ENCODE data around the gene MAP3K19.
"Not testable (repeated sequence)": the region's sequence is repeated elsewhere in the genome, so short reads cannot be mapped to it uniquely, and the experiment has no call there.

The MAP3K19 gene

DNA sequence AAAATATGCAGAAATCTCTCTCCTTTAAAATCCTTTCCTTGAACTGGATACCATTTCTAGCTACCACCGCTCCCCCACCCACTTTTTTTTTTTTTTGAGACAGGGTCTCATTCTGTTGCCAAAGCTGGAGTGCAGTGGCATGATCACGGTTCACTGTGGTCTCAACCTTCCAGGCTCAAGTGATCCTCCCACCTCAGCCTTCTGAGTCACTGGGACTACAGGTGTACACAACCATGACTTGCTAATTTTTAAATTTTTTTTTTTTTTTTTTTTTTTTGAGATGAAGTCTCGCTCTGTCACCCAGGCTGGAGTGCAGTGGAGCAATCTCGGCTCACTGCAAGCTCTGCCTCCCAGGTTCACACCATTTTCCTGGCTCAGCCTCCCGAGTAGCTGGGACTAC is 70.1 kb downstream of the MAP3K19 start:
- DNase-seq, result not testable (repeated sequence)

DNA sequence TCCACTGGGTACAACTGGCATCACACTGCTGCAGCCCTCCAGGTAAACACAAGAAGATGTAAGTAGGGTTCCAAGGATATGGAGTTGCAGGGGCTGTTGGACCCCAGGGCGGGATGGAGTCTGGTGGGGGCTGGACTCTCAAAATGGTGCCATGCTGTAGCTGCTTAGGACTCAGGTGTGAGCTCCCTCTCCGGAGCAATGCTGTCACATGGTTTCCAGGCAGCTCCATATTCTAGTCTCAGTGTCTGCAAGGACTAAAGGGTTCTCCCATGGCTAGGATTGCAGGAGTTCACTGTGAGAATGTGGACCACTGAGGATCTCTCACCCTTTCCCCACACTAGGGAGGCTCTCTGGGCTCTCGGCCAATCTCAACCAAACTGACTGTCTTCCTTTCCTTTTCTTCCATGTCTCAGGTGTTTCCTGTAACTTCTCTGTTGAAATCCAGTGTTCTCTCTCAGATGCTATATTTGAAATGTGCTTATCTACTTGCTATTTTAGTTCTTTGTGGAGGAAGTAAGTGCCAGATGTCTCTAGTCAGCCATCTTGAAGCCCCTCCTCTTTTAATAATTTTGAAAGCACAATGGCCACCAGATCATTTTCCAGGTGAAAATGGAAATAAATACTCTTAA is 71.1 kb downstream of the MAP3K19 start:
- DNase-seq, result no peak

DNA sequence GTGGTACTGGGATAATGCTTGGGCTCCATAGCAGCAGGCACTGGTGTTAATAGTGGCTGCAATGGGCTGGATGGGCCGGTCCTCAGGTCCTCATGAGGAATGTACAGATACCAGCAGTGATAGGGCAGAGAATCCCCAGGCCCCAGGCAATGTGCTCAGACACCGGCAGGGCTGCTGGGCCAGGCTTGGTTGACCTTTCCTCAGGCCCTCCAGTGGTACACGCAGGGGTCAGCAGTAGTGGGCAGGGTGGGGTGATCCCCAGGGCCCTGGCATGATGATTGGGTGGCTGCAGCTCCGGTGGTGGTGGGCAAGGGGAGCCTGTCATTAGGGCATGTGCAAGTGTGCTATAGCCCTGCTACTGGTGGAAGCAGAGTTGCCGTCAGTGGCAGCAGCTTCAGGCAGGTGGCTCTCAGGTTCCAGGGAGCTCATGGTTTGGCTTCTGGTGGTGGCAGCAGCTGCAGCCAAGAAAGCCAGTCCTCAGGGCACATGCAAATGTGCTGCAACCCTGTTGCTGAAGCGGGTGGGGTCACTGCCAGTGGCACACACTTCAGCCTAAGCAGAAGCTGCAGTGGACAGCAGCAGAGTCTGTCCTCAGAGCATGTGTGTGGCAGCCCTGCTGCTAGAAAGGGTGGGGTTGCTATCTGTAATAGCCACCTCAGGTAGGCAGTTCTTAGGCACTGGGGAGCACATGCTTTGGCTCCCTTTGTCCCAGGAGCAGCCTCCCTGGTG is 71.8 kb downstream of the MAP3K19 start:
- DNase-seq, result no peak

DNA sequence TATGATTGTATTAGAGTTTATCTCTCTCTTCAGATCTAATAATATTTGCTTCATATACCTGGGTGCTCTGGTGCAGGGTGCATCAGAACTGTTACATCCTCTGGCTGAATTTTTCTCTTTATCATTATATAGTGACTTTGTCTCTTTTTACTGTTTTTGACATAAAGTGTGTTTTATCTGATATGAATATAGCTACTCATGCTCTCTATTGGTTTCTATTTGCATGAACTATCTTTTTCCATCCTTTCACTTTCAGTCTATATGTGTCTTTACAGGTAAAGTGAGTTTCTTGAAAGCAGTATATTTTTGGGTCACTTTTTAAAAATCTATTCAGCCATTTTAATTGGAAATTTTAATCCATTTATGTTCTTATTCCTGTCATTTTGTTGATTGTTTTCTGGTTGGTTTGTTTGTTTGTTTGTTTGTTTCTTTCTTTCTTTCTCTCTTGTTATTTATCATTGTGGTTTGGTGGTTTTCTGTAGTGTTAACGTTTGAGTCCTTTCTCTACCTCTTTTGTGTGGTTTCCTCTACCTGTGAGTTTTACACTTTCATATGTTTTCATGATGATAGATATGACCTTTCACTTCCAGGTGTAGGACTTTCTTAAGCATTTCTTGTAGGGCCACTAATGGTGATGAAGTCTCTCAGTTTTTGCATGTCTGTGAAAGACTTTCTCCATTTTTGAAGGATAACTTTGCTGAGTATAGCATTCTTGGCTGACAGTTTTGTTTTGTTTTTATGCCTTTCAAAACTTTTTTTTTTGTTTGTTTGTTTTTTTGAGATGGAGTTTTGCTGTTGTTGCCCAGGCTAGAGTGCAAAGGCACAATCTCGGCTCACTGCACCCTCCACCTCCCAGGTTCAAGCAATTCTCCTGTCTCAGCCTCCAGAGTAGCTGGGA is 73.8 kb downstream of the MAP3K19 start:
- DNase-seq, result no peak

DNA sequence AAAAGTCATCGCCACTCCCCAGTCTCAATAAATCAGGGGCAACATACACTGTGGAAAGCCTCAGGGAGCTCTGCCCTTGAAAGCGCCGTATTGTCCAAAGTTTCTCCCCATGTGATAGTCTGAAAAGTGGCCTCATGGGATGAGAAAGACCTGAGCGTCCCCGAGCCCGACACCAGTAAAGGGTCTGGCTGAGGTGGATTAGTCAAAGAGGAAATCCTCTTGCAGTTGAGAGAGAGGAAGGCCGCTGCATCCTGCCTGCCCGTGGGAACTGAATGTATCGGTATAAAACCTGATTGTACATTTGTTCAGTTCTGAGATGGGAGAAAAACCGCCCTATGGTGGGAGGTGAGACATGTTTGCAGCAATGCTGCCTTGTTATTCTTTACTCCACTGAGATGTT is 80.1 kb downstream of the MAP3K19 start:
- DNase-seq, result not testable (repeated sequence)

DNA sequence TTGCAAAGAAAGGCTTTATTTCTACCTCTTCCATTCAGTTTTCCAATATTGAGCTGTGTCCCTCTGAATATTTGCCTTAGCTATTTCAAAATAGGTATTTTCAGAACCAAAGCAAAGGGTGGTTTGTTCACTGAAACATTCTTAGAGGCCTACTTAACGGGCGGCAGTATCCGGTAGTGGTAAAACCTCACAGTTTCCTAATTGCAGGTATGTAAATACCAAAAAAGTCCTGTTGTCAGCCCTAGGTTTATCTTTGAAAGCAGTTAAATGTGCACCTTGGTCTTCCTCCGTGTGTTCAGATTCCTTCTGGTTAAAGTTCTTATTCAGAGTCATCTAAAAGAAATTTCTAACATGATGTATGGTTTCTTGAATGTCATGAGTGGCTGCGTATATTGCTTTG is 89.8 kb downstream of the MAP3K19 start:
- no peak for DNase-seq

DNA sequence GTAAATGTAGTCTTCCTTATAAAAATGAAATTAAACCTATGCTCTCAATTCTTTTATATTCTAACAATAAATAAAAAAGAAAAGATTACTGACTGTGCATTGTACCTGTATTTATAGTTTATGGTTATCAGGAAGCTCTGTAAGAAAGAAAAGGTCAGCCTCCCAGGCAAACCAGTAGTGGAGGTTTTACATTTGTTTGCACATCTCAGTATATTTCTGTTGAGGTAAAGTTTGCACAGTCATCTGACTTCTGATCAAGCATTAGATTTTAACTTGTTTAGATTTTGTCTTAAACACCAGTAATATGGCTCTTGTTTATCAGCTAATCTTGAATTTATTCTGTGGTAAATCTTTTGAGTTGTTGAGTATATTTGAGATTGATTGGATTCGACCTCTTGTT is 91.5 kb downstream of the MAP3K19 start:
- DNase-seq, result no peak

DNA sequence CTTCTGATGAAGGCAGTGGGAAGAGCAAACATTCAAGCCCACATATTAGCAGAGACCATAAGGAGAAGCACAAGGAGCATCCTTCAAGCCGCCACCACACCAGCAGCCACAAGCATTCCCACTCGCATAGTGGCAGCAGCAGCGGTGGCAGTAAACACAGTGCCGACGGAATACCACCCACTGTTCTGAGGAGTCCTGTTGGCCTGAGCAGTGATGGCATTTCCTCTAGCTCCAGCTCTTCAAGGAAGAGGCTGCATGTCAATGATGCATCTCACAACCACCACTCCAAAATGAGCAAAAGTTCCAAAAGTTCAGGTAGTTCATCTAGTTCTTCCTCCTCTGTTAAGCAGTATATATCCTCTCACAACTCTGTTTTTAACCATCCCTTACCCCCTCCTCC is 93.2 kb downstream of the MAP3K19 start:
- no peak for DNase-seq

DNA sequence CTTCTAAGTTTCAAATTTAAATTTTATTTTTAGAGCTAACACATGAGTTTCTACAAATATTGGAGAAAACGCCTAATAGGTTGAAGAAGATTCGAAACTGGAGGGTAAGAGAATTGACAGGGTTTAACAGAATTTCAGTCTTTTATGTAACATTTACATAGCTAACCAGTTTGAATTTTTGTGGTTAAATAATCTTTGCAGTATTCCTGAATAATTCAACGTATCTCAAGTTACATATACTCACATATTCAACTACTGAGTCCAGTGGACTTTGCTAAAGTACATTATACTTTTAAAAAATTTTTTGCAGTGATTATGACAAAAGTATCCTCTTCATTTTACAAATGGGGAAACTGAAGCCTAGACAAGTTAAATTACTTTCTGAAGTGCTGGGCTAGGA is 94.6 kb downstream of the MAP3K19 start:
- no peak for DNase-seq

DNA sequence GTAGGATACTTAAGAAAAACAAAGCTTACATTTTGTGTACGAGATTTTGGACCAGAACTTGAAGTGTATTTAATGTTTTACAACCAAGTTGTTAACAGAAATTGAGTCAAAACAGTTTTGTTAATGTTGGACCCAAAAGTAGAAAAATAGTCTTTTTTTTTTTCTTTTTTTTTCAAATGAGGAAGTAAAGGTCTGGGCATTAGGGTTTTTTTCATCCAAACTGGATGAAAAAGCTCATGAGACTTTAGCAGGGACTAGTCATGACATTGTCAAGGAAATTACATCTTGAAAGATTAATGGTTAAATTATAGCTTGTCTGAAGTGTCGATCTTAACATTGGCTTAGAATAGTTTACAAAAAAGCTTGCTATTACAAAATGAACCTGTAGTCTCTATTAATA is 96.4 kb downstream of the MAP3K19 start:
- DNase-seq, result no peak

DNA sequence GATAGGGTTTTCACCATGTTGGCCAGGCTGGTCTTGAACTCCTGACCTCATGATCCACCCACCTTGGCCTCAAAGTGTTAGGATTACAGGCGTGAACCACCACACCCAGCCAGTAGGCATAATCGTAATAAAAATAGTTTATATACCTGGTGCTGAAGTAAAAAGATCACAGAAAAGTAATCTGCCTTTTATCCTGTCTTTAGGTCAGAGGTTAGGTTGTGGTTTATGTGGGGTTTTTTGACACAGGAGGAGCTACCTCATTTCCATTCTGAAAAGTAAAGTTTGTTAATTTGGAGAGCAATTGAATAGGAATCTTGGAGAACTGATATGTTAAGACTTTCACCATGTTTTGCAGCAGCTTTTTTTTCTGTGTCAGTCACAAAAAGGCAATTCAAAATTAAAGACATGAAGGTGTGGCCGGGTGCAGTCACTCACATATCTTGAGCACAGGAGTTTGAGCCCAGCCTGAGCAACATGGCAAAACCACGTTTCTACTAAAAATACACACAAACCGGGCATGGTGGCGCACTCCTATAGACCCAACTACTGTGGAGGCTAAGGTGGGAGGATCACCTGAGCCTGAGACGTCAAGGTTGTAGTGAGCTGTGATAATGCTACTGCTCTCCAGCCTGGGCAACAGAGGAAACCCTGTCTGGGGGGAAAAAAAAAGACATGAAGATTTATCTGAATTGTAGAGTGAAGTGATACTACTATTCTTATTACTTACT is 97.1 kb downstream of the MAP3K19 start:
- DNase-seq, result no peak

DNA sequence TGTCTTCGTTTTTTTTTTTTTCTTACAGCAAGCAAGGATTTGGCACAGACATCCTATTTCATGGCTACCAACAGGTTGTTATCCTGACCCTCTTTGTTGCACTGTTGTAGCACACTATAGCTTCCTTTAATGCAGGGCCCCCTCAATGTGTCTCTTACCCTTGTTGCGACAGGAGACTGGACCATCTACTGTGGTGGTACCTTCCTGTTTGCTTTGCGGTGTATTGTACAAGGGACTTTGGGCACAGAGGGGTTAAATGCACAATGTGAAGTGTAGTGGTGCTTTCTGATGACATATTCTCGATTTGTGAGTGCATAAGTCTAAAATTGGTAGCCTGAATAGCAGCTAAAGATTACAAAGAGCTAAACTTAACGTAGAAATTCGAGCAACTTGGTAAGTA is 101.2 kb downstream of the MAP3K19 start:
- DNase-seq, result no peak

DNA sequence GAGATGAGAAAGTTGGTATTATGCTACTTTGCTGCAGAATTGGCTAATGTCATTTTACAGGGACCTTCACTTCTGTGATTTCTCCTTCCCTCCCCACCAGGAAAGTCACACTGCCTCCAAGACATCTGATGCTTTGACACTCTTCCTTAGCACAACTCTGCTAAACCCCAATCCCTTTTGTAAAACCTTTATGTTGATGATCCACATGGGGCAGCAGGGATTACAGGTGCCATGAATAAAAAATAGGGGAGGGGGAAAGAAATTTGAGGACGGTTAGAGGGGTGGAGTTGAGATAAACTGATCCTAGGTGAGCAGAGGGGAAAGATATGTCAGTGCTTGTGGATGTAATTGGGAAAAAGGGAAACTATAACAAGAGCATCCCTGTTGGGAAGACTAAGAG is 102.3 kb downstream of the MAP3K19 start:
- no peak for DNase-seq

DNA sequence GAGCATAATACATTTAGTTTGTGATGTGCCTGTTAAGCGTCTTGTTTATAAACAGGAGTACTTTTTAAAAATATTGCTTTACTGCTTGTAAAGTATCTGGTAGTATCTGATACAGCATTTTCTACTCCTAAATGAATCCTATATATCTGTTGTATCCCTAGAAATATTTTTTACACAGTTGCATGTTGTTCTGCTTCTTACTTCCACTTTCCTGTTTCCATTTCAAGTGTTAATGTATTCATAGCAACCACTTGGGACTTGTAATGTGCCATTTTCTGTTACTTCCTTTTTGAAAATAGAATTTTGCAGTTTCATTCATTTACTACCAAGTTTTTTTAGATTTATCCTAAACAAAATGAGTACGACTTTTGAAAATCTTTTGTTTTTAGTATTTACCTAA is 103.7 kb downstream of the MAP3K19 start:
- DNase-seq, result no peak

DNA sequence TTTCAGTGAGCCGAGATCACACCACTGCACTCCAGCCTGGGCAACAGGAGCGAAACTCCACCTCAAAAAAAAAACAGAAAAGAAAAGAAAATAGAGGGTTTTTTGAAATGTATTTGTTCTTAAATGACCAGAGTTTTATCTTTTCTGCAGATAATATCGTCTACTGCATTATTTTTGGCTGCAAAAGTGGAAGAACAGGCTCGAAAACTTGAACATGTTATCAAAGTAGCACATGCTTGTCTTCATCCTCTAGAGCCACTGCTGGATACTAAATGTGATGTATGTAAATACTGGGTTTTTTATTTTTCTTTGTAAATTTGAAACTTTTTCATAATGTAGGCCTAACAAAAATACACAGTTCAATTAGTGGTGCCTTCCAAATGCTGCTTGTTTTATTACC is 110.6 kb downstream of the MAP3K19 start:
- no peak for DNase-seq

DNA sequence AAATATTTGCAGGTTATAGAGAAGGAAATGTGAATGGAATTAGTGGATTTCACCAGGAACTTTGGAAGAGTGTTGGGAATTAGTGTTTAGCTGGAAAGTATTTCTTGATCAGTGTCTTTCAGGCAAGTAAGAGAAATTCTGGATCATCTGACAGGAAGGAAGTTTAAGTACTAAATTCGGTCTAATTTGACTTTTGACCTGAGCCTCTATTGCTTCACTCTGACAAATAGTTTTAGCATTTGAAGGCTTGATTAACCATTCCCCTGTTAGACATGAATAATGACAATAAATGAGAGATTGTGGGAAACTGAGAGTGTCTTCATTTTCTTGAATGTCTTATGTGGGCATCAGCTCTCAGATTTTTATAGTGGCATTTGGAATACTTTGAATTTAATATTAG is 112.6 kb downstream of the MAP3K19 start:
- DNase-seq, result no peak

DNA sequence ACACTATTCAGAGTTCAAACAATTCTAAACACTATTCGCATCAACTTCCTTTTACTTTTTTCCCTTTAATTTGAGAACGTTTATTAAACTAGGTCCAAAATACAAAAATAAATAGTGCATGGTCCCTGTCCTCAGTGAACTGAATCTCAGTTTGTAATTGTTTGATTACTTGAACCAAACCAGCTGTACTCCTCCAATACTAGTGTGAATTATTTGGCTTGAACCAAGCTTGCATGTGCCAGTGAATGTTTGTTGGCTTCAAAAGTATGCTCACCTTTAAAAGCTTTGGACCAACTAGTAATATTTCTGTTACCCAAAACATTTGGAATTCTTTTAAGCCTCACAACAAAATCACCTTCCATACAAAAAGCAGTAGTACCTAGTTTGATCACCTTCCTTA is 113.1 kb downstream of the MAP3K19 start:
- no peak for DNase-seq

DNA sequence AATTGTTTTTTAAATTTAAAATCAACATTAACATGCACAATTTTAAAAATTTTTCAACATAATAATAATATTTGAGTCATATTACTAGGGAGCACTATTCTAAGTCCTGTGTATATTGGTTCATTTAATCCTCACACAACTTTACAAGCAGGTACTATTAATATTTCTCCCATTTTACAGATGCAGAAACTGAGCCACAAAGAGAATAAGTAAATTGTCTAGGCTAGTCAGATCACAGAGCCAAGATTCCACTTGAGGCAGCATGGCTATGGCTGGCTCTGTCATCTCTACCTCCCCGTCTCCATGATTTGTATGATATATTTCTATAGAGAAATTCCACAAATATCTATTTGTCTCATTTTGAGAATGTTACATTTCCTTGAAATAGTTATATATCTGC is 113.5 kb downstream of the MAP3K19 start:
- DNase-seq, result no peak

DNA sequence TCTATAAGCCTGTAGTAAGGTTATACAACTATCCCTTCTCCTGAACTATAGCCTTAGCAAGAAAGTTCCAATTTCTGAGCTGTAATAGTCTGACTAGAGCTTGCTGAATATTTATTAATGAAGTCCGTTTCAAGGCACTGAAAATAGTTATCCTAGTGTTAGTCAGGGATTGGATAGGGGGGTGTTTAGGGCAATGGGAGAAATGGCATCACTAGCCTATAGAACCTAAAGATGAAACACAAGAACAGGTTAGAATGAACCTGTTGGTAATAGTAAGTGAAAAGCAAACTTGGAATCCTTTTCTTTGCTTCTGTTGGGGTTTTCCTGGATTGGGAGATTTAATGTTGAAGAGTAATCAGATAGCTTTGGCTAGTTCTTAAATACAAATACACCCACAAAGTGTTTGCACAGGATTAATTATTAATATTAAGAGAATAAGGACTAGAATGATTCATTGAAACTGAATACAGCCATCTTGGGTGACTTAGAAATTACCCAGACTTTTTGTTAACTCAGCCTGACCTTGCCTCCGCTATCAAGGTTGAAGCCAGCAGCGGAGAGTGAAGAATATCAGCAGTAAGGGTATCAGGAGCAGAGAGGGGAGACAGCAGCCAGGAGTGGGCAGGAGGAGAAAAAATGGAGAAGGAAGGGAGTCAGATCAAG is 114.3 kb downstream of the MAP3K19 start:
- no peak for DNase-seq

DNA sequence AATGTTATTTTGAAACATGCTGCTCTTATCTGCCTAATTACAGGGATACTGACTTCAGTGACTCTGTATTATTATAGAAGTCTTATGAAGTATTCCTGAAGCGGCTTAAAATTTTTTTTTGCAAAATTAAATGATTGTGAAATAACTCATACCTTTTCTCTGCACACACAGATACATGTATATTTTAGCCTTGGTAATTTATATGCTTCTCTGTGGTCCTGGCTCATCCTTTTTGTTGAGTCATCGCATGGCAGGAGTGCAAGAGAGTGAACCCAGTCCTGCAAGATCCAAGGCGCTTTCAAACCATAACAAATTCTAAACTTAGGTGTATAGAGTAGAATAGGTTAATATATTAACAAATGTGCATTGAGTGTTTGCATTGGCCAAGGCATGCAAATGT is 120.1 kb downstream of the MAP3K19 start:
- no peak for DNase-seq

DNA sequence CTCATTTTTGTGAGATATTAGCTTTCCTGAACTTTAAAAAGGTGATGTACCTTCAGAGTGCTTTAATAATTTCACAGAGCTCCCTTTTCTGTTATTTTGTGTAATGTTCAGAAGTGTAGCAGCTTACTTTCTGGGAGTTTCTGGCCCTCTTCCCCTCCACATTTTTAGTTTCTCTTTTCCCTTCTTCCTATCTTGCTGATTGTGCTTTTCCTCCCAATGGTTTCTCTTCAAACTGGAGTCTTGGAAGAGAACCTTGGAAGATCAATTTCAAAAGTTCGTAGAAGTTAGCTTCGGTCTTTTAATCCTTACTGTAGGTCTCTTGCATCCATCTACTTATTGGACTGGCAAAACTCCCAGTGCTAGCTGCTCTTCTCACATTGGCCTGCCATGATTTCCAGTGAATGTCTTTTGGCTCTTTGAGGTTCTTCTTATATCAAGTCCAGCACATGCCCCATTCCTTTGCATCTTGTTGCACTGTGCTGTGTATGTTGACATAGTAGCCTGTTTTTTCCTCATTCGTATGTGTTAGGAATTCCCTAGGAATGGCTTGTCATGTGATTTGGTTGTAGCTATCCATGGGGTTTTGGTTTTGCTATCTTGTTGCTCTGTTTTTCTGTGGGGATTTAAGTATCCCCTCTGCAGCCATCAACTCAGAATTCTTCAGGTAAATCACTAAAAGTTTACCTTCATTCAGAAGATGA is 120.9 kb downstream of the MAP3K19 start:
- no peak for DNase-seq

DNA sequence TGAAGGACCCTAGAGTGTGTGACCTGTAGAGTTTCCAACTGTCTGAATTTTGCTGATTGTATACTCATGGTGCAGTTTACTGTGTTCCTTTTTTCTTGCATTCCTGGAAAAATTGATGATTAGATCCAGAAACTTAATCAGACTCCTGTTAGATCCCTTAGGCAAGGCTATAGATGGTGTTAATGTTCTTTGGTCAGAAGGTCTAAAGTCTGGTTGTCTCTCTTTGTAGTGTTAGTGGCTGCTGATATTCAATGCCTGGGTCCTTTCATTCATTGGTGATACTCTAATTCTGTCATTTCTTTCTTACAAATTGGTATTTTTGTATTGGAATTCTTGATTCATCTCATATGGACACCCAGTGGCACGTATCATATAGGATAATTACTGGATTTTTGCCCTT is 122.3 kb downstream of the MAP3K19 start:
- DNase-seq, result no peak
